ENCODE data around the gene SETD1B.
"Not testable (repeated sequence)": the region's sequence is repeated elsewhere in the genome, so short reads cannot be mapped to it uniquely, and the experiment has no call there.

SETD1B gene

GRCh38 chr12:121827351-121828099 lies 23.7 kb downstream of the SETD1B start:
- no peak for DNase-seq

GRCh38 chr12:121828306-121828705 lies 24.5 kb downstream of the SETD1B start:
- no peak for DNase-seq

GRCh38 chr12:121828826-121829225 lies 25.0 kb downstream of the SETD1B start:
- no peak for DNase-seq

- no peak for DNase-seq
Observed at GRCh38 chr12:121829250-121829918, 25.6 kb downstream of the SETD1B start.

GRCh38 chr12:121830134-121830533 lies 26.3 kb downstream of the SETD1B start:
- DNase-seq, result no peak

GRCh38 chr12:121830588-121831265 lies 26.9 kb downstream of the SETD1B start:
- no peak for DNase-seq

GRCh38 chr12:121831571-121832245 lies 27.9 kb downstream of the SETD1B start:
- no peak for DNase-seq

- DNase-seq, result no peak
Observed at GRCh38 chr12:121837680-121838079, 33.9 kb downstream of the SETD1B start.

- DNase-seq, result no peak
Observed at GRCh38 chr12:121838126-121838525, 34.3 kb downstream of the SETD1B start.

GRCh38 chr12:121839106-121839992 lies 35.5 kb downstream of the SETD1B start:
- peak; percentile 100 for DNase-seq

GRCh38 chr12:121839993-121840761 lies 36.4 kb downstream of the SETD1B start:
- no peak for DNase-seq

GRCh38 chr12:121843236-121843982 lies 39.6 kb downstream of the SETD1B start:
- no peak for DNase-seq

- DNase-seq, result no peak
Observed at GRCh38 chr12:121845701-121846100, 41.9 kb downstream of the SETD1B start.

GRCh38 chr12:121849211-121849610 lies 45.4 kb downstream of the SETD1B start:
- no peak for DNase-seq

- DNase-seq, result no peak
Observed at GRCh38 chr12:121849665-121850064, 45.9 kb downstream of the SETD1B start.

GRCh38 chr12:121852392-121852791 lies 48.6 kb downstream of the SETD1B start:
- not testable (repeated sequence) for DNase-seq

- DNase-seq, result no peak
Observed at GRCh38 chr12:121857322-121858246, 53.8 kb downstream of the SETD1B start.

- no peak for DNase-seq
Observed at GRCh38 chr12:121858318-121858661, 54.5 kb downstream of the SETD1B start.
